Measurements from ENCODE around the gene MARVELD1. TPM values are rescaled to one million over a fixed set of nuclear protein-coding genes. Genes with fewer than 3 reads are reported as not detected.
A peak's percentile ranks its signal among the peaks of the same experiment; 100 is the strongest.

The MARVELD1 gene
- total and polyA plus RNA-seq, 2 of the 13 experiments (the other 11 are each of a cell fraction or from before 2014, with no cell fraction given): not detected

- TF ChIP-seq DRAP1 (CRISPR knock-in tag; IDR thresholded peaks at IDR 0.05) (no peak), TGIF2 (CRISPR knock-in tag; IDR thresholded peaks at IDR 0.05) (no peak), CEBPG (CRISPR knock-in tag; IDR thresholded peaks at IDR 0.05) (no peak), KAT7 (CRISPR knock-in tag; IDR thresholded peaks at IDR 0.05; ENCODE audit: borderline replicate concordance) (no peak), ZNF331 (CRISPR knock-in tag; IDR thresholded peaks at IDR 0.05) (0 out of 2 replicates have a peak, but pooled peaks have one; percentile 25), ZNF619 (CRISPR knock-in tag; IDR thresholded peaks at IDR 0.05) (no peak), MBNL3 (CRISPR knock-in tag; conservative IDR thresholded peaks at IDR 0.05) (no peak), GLMP (CRISPR knock-in tag; IDR thresholded peaks at IDR 0.05; ENCODE audit: borderline replicate concordance) (no peak), ZNF703 (CRISPR knock-in tag; IDR thresholded peaks at IDR 0.05; ENCODE audit: borderline replicate concordance) (no peak), MLX (CRISPR knock-in tag; IDR thresholded peaks at IDR 0.05) (no peak), HOXA7 (CRISPR knock-in tag; IDR thresholded peaks at IDR 0.05) (no peak), KDM2A (CRISPR knock-in tag; IDR thresholded peaks at IDR 0.05; ENCODE audit: borderline replicate concordance, low read depth) (peak; percentile 18; the same call in 1 of the 2 replicates), SUZ12 (IDR thresholded peaks at IDR 0.05; ENCODE audit: low read depth, low read length) (no peak), ZBTB1 (CRISPR knock-in tag; IDR thresholded peaks at IDR 0.05; ENCODE audit: borderline replicate concordance) (no peak), ZNF484 (CRISPR knock-in tag; IDR thresholded peaks at IDR 0.05; ENCODE audit: borderline replicate concordance, low read depth) (no peak), ZNF143 (CRISPR knock-in tag; IDR thresholded peaks at IDR 0.05) (no peak), RCOR2 (CRISPR knock-in tag; IDR thresholded peaks at IDR 0.05) (no peak), GZF1 (CRISPR knock-in tag; IDR thresholded peaks at IDR 0.05) (no peak), SMC3 (IDR thresholded peaks at IDR 0.05; ENCODE audit: low read length) (peak; percentile 83), STAG1 (CRISPR knock-in tag; IDR thresholded peaks at IDR 0.05) (peak; percentile 79), ATF1 (CRISPR knock-in tag; IDR thresholded peaks at IDR 0.05) (no peak), ZBTB4 (CRISPR knock-in tag; IDR thresholded peaks at IDR 0.05; ENCODE audit: borderline replicate concordance) (no peak), SMARCE1 (IDR thresholded peaks at IDR 0.05; ENCODE audit: borderline replicate concordance) (no peak), NR0B2 (CRISPR knock-in tag; IDR thresholded peaks at IDR 0.05) (no peak), ZFP62 (CRISPR knock-in tag; IDR thresholded peaks at IDR 0.05) (no peak), GATA4 (IDR thresholded peaks at IDR 0.05; ENCODE audit: borderline replicate concordance, low read depth) (no peak)
These were observed 36.6 kb upstream of the MARVELD1 start (continued) for GRCh38 chr10:97676770-97677581.

Data from HepG2 (cell line).